HepG2 (cell line): ENCODE data around the gene KIAA0232.

Source experiments
- FOXM1 ChIP-seq: sonication (generic); formaldehyde crosslinking; IDR thresholded peaks from 2 replicates; pipeline ENCODE4 v1.5.0; 2020; ENCODE audit warnings: missing genetic modification reagents
- NCOR1 ChIP-seq: fragments of 200-600 bp; sonication (generic); IDR thresholded peaks from 2 replicates; pipeline ENCODE4 v1.7.0; 2017; ENCODE audit warnings: antibody characterized with exemption, low read length, borderline replicate concordance
- NR2C2 ChIP-seq: sonication (generic); formaldehyde crosslinking; IDR thresholded peaks from 2 replicates; pipeline ENCODE4 v1.4.0; 2020; ENCODE audit warnings: missing genetic modification reagents, mild to moderate bottlenecking, moderate library complexity, borderline replicate concordance
- PBX3 ChIP-seq: sonication (generic); formaldehyde crosslinking; IDR thresholded peaks from 2 replicates; pipeline ENCODE4 v1.8.1; 2023; ENCODE audit warnings: missing genetic modification reagents, inconsistent platforms, borderline replicate concordance
- PCBP2 ChIP-seq: fragments of 200-400 bp; formaldehyde crosslinking; optimal IDR thresholded peaks from 2 replicates; pipeline ENCODE3; 2018; ENCODE audit warnings: low read length, low read depth; ENCODE audit not compliant: poor library complexity, severe bottlenecking
- ZNF124 ChIP-seq: sonication (generic); formaldehyde crosslinking; IDR thresholded peaks from 2 replicates; pipeline ENCODE4 v1.4.0; 2020; ENCODE audit warnings: missing genetic modification reagents

GRCh38 chr4:6758728-6759127 is 23.8 kb upstream of the KIAA0232 start:
- TF ChIP-seq PBX3 (CRISPR knock-in tag) (no peak), FOXM1 (CRISPR knock-in tag) (no peak), NR2C2 (CRISPR knock-in tag) (no peak), ZNF124 (CRISPR knock-in tag) (no peak), NCOR1 (no peak), PCBP2 (no peak)
